ENCODE data around the gene KCNC1.

DNA sequence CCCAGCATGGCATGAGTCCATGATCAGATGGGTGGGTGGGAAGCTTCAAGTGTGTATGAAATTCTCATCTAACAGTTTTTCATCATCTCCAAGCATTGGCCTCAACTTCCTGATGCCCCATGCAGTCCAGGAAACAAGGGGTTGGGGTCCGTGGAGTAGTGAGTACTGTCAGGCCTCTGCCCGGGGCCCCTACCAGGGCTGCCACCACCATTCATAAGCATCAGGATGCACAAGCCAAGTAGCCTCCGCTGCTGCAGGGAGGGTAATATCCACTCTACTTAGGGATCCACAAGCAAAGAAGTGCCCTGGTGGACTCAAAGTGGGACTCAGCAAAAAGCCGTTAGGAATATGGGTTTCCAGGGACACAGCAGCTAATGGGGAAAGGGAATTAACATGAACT lies 49.3 kb downstream of the KCNC1 start:
- TF ChIP-seq, protein P1, sequence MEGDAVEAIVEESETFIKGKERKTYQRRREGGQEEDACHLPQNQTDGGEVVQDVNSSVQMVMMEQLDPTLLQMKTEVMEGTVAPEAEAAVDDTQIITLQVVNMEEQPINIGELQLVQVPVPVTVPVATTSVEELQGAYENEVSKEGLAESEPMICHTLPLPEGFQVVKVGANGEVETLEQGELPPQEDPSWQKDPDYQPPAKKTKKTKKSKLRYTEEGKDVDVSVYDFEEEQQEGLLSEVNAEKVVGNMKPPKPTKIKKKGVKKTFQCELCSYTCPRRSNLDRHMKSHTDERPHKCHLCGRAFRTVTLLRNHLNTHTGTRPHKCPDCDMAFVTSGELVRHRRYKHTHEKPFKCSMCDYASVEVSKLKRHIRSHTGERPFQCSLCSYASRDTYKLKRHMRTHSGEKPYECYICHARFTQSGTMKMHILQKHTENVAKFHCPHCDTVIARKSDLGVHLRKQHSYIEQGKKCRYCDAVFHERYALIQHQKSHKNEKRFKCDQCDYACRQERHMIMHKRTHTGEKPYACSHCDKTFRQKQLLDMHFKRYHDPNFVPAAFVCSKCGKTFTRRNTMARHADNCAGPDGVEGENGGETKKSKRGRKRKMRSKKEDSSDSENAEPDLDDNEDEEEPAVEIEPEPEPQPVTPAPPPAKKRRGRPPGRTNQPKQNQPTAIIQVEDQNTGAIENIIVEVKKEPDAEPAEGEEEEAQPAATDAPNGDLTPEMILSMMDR (IDR thresholded peaks at IDR 0.05; ENCODE audit: poor library complexity, severe bottlenecking) = no peak
- TF ChIP-seq, protein P2, sequence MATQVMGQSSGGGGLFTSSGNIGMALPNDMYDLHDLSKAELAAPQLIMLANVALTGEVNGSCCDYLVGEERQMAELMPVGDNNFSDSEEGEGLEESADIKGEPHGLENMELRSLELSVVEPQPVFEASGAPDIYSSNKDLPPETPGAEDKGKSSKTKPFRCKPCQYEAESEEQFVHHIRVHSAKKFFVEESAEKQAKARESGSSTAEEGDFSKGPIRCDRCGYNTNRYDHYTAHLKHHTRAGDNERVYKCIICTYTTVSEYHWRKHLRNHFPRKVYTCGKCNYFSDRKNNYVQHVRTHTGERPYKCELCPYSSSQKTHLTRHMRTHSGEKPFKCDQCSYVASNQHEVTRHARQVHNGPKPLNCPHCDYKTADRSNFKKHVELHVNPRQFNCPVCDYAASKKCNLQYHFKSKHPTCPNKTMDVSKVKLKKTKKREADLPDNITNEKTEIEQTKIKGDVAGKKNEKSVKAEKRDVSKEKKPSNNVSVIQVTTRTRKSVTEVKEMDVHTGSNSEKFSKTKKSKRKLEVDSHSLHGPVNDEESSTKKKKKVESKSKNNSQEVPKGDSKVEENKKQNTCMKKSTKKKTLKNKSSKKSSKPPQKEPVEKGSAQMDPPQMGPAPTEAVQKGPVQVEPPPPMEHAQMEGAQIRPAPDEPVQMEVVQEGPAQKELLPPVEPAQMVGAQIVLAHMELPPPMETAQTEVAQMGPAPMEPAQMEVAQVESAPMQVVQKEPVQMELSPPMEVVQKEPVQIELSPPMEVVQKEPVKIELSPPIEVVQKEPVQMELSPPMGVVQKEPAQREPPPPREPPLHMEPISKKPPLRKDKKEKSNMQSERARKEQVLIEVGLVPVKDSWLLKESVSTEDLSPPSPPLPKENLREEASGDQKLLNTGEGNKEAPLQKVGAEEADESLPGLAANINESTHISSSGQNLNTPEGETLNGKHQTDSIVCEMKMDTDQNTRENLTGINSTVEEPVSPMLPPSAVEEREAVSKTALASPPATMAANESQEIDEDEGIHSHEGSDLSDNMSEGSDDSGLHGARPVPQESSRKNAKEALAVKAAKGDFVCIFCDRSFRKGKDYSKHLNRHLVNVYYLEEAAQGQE (IDR thresholded peaks at IDR 0.05; ENCODE audit: borderline replicate concordance) = no peak
- no peak for TF ChIP-seq EP300 (conservative IDR thresholded peaks at IDR 0.05; ENCODE audit: poor library complexity, severe bottlenecking)
